PFSK-1 (cell line): ENCODE data around the gene MPPED1.

Experiments
- FOXP2 ChIP-seq: optimal IDR thresholded peaks from 2 replicates; pipeline ENCODE3; 2011; ENCODE audit warnings: borderline replicate concordance, control low read depth, inconsistent platforms; ENCODE audit not compliant: insufficient read depth; ENCODE audit errors: extremely low read length, extremely low read depth
- POLR2AphosphoS5 ChIP-seq: IDR thresholded peaks from 2 replicates; pipeline ENCODE4 v1.6.1; 2012; ENCODE audit warnings: low read depth, mild to moderate bottlenecking, control low read depth, low read length, moderate library complexity
- TAF1 ChIP-seq: IDR thresholded peaks from 2 replicates; pipeline ENCODE4 v1.6.1; 2012; ENCODE audit warnings: low read length, control low read depth, borderline replicate concordance; ENCODE audit not compliant: insufficient read depth

GRCh38 chr22:43399338-43399979 lies 12.4 kb upstream of the MPPED1 start:
- TF ChIP-seq TAF1 (no peak), POLR2AphosphoS5 (no peak), FOXP2 (no peak)
